Gastroesophageal sphincter (tissue), 3 donors: ENCODE data around the gene LPP.

Experiments
- CTCF ChIP-seq, 4 experiments: fragments of 200-600 bp in 2 of 4; fragments of 450-650 bp in 2 of 4; sonication (generic) in 1 of 4; IDR thresholded peaks; one replicate each; pipeline ENCODE4 v1.5.1; 2017 to 2019; ENCODE audit warnings: antibody characterized with exemption in 4 of 4, mild to moderate bottlenecking in 2 of 4, moderate library complexity in 2 of 4
- EP300 ChIP-seq: sonication (generic); formaldehyde crosslinking; IDR thresholded peaks from one replicate; pipeline ENCODE4 v1.6.1; 2017; ENCODE audit warnings: antibody characterized with exemption, mild to moderate bottlenecking

GRCh38 chr3:188287339-188287738, 133.4 kb downstream of the LPP start:
- TF ChIP-seq CTCF (IDR thresholded peaks at IDR 0.05) (no peak), EP300 (no peak)
